NT2/D1 (cell line): ENCODE measurements around the gene GALK2.

Experiments
- SUZ12 ChIP-seq: IDR thresholded peaks from 2 replicates; pipeline ENCODE4 v1.6.1; 2011; ENCODE audit not compliant: insufficient read length, insufficient read depth; ENCODE audit errors: extremely low read depth
- YY1 ChIP-seq: IDR thresholded peaks from 2 replicates; pipeline ENCODE4 v1.6.1; 2011; ENCODE audit not compliant: insufficient read length, insufficient read depth
- ZNF274 ChIP-seq: IDR thresholded peaks from 2 replicates; pipeline ENCODE4 v1.6.1; 2011; ENCODE audit warnings: mild to moderate bottlenecking, low read depth, low read length

- TF ChIP-seq SUZ12 (no peak), ZNF274 (no peak), YY1 (no peak)
These were observed 144.7 kb downstream of the GALK2 start for GRCh38 chr15:49314716-49315115.
